ENCODE results near the gene CLEC9A.
"Not testable (repeated sequence)": the region's sequence is repeated elsewhere in the genome, so short reads cannot be mapped to it uniquely, and the experiment has no call there.

CLEC9A gene

GRCh38 chr12:10012630-10013330 lies 17.7 kb upstream of the CLEC9A start:
- Histone ChIP-seq H3K36me3 (no peaks in the 10 kb centered on the region), H3K4me3 (ENCODE audit: low read depth, low read length) (no peak overlapping the region), H3K27me3 (no peaks in the 10 kb centered on the region; the same call in 1 of the 2 replicates), H3K9me3 (no peaks in the 10 kb centered on the region), H3K4me1 (no peaks in the 10 kb centered on the region)
- no peak for DNase-seq
- no peak for TF ChIP-seq CTCF (IDR thresholded peaks at IDR 0.05; ENCODE audit: low read depth, low read length)

GRCh38 chr12:10015450-10015849 lies 15.0 kb upstream of the CLEC9A start:
- Histone ChIP-seq H3K36me3 (no peaks in the 10 kb centered on the region), H3K9me3 (no peaks in the 10 kb centered on the region), H3K27me3 (no peaks in the 10 kb centered on the region; the same call in 1 of the 2 replicates), H3K4me3 (ENCODE audit: low read depth, low read length) (no peak overlapping the region), H3K4me1 (no peaks in the 10 kb centered on the region)
- DNase-seq: no peak
- TF ChIP-seq CTCF (IDR thresholded peaks at IDR 0.05; ENCODE audit: low read depth, low read length): no peak

GRCh38 chr12:10016881-10017280 lies 13.6 kb upstream of the CLEC9A start:
- Histone ChIP-seq H3K9me3 (no peaks in the 10 kb centered on the region), H3K36me3 (no peaks in the 10 kb centered on the region), H3K4me3 (ENCODE audit: low read depth, low read length) (no peak overlapping the region), H3K4me1 (no peaks in the 10 kb centered on the region), H3K27me3 (no peaks in the 10 kb centered on the region; the same call in 1 of the 2 replicates)
- TF ChIP-seq CTCF (IDR thresholded peaks at IDR 0.05; ENCODE audit: low read depth, low read length): no peak
- DNase-seq: no peak

GRCh38 chr12:10018386-10018785 lies 12.1 kb upstream of the CLEC9A start:
- no peak overlapping the region for H3K4me3 ChIP-seq (ENCODE audit: low read depth, low read length)
- no peaks in the 10 kb centered on the region for H3K36me3 ChIP-seq
- DNase-seq: no peak
- TF ChIP-seq CTCF (IDR thresholded peaks at IDR 0.05; ENCODE audit: low read depth, low read length): no peak
- H3K4me1 ChIP-seq: no peaks in the 10 kb centered on the region
- H3K9me3 ChIP-seq: no peaks in the 10 kb centered on the region
- H3K27me3 ChIP-seq: no peaks in the 10 kb centered on the region; the same call in 1 of the 2 replicates

- TF ChIP-seq CTCF (IDR thresholded peaks at IDR 0.05; ENCODE audit: low read depth, low read length): no peak
- DNase-seq: no peak
- Histone ChIP-seq H3K36me3 (no peaks in the 10 kb centered on the region), H3K4me1 (no peaks in the 10 kb centered on the region), H3K9me3 (no peaks in the 10 kb centered on the region), H3K4me3 (ENCODE audit: low read depth, low read length) (no peak overlapping the region), H3K27me3 (no peaks in the 10 kb centered on the region)
These were observed 9.1 kb upstream of the CLEC9A start for GRCh38 chr12:10021342-10021741.

GRCh38 chr12:10025236-10025635 lies 5.2 kb upstream of the CLEC9A start:
- Histone ChIP-seq H3K36me3 (no peaks in the 10 kb centered on the region), H3K4me3 (ENCODE audit: low read depth, low read length) (no peak overlapping the region), H3K9me3 (no peaks in the 10 kb centered on the region), H3K4me1 (no peaks in the 10 kb centered on the region), H3K27me3 (no peaks in the 10 kb centered on the region)
- DNase-seq: no peak
- no peak for TF ChIP-seq CTCF (IDR thresholded peaks at IDR 0.05; ENCODE audit: low read depth, low read length)

GRCh38 chr12:10026666-10027065 lies 3.8 kb upstream of the CLEC9A start:
- not testable (repeated sequence) for H3K4me1 ChIP-seq; H3K27me3 ChIP-seq; H3K9me3 ChIP-seq; H3K36me3 ChIP-seq; H3K4me3 ChIP-seq (ENCODE audit: low read depth, low read length); DNase-seq
